ENCODE results near the gene SLC22A5. TPM values are rescaled to one million over a fixed set of nuclear protein-coding genes. Genes with fewer than 3 reads are reported as not detected.

Gene SLC22A5
- total RNA-seq, 1 donor from 2014 or later: 8.8 TPM

DNA sequence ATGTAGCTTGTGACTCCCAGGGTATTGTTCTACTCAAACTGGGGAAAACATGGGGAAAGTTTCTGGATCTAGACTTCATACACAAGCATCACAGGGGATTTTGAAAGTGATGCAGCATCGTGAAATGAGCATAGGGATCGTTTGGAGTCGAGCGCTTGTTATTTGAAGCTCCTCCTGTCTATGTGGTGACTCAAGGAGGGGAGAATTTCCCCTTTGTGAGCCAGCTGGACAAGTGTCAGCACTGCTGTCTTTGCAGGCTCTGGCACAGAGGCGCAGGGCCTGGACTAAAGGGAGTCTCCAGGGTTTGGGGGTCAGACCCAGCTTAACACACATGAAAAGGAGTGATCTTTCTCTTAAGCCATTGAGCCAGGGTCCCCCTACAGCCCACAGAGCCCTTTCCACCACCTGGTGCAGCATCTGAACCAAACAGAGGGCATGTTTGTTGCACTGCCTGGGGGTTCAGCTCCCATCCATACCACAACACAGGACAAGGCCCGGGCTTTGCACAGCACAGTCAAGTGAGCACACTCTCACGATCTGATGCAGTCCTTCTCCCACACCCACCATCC lies 70.1 kb downstream of the SLC22A5 start:
- ATAC-seq: peak; percentile 7
- no peak for DNase-seq (ENCODE audit: low spot score)

DNA sequence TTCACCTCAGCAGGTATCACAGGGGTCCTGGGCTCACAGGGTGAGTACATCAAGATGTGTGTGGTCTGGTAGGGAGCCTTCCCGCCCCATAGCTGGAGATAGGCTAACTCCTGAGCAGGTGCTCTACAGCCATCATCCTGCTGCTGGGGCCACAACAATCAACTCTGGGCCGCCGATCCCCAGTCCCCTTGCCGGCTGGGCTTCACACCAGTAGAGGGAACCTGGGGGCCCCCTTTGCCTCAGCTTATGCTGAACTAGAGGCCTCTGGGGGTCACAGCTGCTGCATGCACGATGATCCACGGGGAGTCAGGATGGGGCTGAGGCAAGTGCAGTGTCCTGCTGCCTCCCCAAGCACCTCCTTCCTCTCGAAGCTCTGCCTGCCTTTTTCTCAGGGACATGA lies 74.6 kb downstream of the SLC22A5 start:
- no peak for ATAC-seq
- DNase-seq (ENCODE audit: low spot score): no peak

Other genes starting within 250 kb of the SLC22A5 start
- 13.8 TPM for gene P4HA2, start 141.9 kb upstream of the SLC22A5 start, total RNA-seq
- gene PDLIM4, start 112.0 kb upstream of the SLC22A5 start, total RNA-seq: 0.88 TPM
- gene SLC22A4, start 75.3 kb upstream of the SLC22A5 start, total RNA-seq: 0.20 TPM
- 24.8 TPM for gene IRF1, start 121.1 kb downstream of the SLC22A5 start, total RNA-seq
- gene IL5, start 173.8 kb downstream of the SLC22A5 start, total RNA-seq: not detected
- 14.5 TPM for gene RAD50, start 187.3 kb downstream of the SLC22A5 start, total RNA-seq

Data from left lobe of liver (tissue), 2 donors.